CD4-positive, alpha-beta T cell treated with Interleukin-1 beta for 1 hour (primary cell): Measurements from ENCODE around the gene UBA1.

ENCODE experiments used
- DNase-seq, 2 donors: peaks; one replicate each; pipeline ENCODE4 v3.0.0-alpha.2; 2020 to 2022

Gene UBA1

GRCh38 chrX:47214435-47215077, 20.9 kb downstream of the UBA1 start:
- no peak for DNase-seq

- no peak for DNase-seq
Measured at GRCh38 chrX:47215291-47215900, 21.8 kb downstream of the UBA1 start.

- DNase-seq: no peak
Measured at GRCh38 chrX:47216393-47216925, 22.8 kb downstream of the UBA1 start.

- peak in 1 of 2 donors; percentile 27 for DNase-seq
Measured at GRCh38 chrX:47217121-47217851, 23.7 kb downstream of the UBA1 start.

GRCh38 chrX:47217852-47218279, 24.2 kb downstream of the UBA1 start:
- DNase-seq: peak; percentile 97 to 100

GRCh38 chrX:47218280-47218919, 24.8 kb downstream of the UBA1 start, which contains the start of gene CDK16:
Gene CDK16, plus strand, starts transcription at chrX:47218681. Its CDS starts 4,877 bp downstream, at chrX:47223558.
- DNase-seq: peak; percentile 82 to 90

GRCh38 chrX:47218920-47219815, 25.5 kb downstream of the UBA1 start:
- DNase-seq: peak; percentile 65 to 66

GRCh38 chrX:47221756-47222155, 28.1 kb downstream of the UBA1 start:
- no peak for DNase-seq

- DNase-seq: no peak
Measured at GRCh38 chrX:47222751-47223350, 29.2 kb downstream of the UBA1 start.

GRCh38 chrX:47223476-47224250, 30.0 kb downstream of the UBA1 start:
- no peak for DNase-seq

GRCh38 chrX:47224266-47224895, 30.8 kb downstream of the UBA1 start:
- DNase-seq: no peak

- DNase-seq: no peak
Measured at GRCh38 chrX:47224896-47225290, 31.3 kb downstream of the UBA1 start.

- DNase-seq: no peak
Measured at GRCh38 chrX:47226071-47226470, 32.4 kb downstream of the UBA1 start.

GRCh38 chrX:47226531-47227333, 33.1 kb downstream of the UBA1 start:
- no peak for DNase-seq

GRCh38 chrX:47227334-47227583, 33.6 kb downstream of the UBA1 start:
- no peak for DNase-seq

GRCh38 chrX:47228550-47229270, 35.1 kb downstream of the UBA1 start:
- DNase-seq: no peak

GRCh38 chrX:47229427-47229826, 35.8 kb downstream of the UBA1 start:
- no peak for DNase-seq

- no peak for DNase-seq
Measured at GRCh38 chrX:47230136-47230868, 36.7 kb downstream of the UBA1 start.
